Naive B cell (primary cell): ENCODE results near the gene ITM2B. TPM values are rescaled to one million over a fixed set of nuclear protein-coding genes. Genes with fewer than 3 reads are reported as not detected.
A peak's percentile ranks its signal among the peaks of the same experiment; 100 is the strongest.

Experiments
- ATAC-seq, 2 donors: fragments of 150-1000 bp; cut with Tn5 transposase; 2 replicates each; pipeline ENCODE4 v1.10.0; 2021; ENCODE audit warnings: low read depth in 2 of 2, mild to moderate bottlenecking in 2 of 2, moderate library complexity in 2 of 2
- DNase-seq: peaks from one replicate; pipeline ENCODE4 v3.0.0; 2022
- H3K27ac Mint-ChIP-seq, 6 donors: one replicate each; pipeline ENCODE4 v1.8.0; 2020 to 2022; ENCODE audit warnings: mild to moderate bottlenecking in 6 of 6, mixed read lengths in 6 of 6, moderate library complexity in 5 of 6, inconsistent platforms in 2 of 6
- H3K27me3 Mint-ChIP-seq, 3 donors: one replicate each; pipeline ENCODE4 v1.8.0; 2021 to 2022; ENCODE audit warnings: mixed read lengths in 3 of 3, mild to moderate bottlenecking in 1 of 3
- H3K36me3 Mint-ChIP-seq, 2 donors: one replicate each; pipeline ENCODE4 v1.8.0; 2020 to 2022; ENCODE audit warnings: mixed read lengths in 2 of 2, inconsistent platforms in 1 of 2, mild to moderate bottlenecking in 1 of 2
- H3K4me1 Mint-ChIP-seq, 3 donors: one replicate each; pipeline ENCODE4 v1.8.0; 2020 to 2022; ENCODE audit warnings: mixed read lengths in 3 of 3, inconsistent platforms in 1 of 3, mild to moderate bottlenecking in 1 of 3, moderate library complexity in 1 of 3
- H3K4me3 Mint-ChIP-seq, 8 donors: one replicate each; pipeline ENCODE4 v1.8.0; 2020 to 2022; ENCODE audit warnings: mild to moderate bottlenecking in 8 of 8, mixed read lengths in 8 of 8, moderate library complexity in 8 of 8, inconsistent platforms in 2 of 8
- H3K9me3 Mint-ChIP-seq, 7 donors: one replicate each; pipeline ENCODE4 v1.8.0; 2020 to 2022; ENCODE audit warnings: mixed read lengths in 7 of 7, mild to moderate bottlenecking in 5 of 7, inconsistent platforms in 2 of 7, moderate library complexity in 1 of 7
- polyA plus RNA-seq, 6 donors: library from polyadenylated mRNA; unstranded; fragments of 300-500 nt; fragmentation: Illumina TruSeq; gene quantifications; one replicate each; pipeline ENCODE4 v1.2.3, GENCODE V29; 2021; ENCODE audit warnings: low read depth in 6 of 6

The ITM2B gene
- polyA plus RNA-seq, 6 donors from 2014 or later: 633 to 911 (median 766) TPM

DNA sequence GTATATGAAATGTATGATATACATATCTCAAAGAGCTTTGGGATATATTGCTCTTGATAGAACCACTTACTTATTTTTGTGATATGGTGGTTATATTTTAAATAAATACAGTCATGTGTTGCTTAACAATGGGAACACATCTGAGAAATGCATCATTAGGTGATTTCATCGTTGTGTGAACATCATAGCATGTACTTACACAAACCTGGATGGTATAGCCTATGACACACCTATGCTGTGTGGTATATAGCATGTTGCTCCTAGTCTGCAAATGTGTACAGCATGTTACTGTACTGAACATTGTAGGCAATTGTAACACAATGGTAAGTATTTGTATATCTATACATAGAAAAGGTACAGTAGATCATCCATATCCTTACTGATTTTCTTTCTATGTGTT lies 78.2 kb downstream of the ITM2B start:
- peaks cover 22 to 28% of the 10 kb centered on the region in 2 donors for H3K36me3 Mint-ChIP-seq
- DNase-seq (no peak), ATAC-seq (no peak)
- peaks cover 0 to 9% (median 2%) of the 10 kb centered on the region in 7 donors for H3K9me3 Mint-ChIP-seq
- H3K4me1 Mint-ChIP-seq: peaks cover 43 to 71% (median 45%) of the 10 kb centered on the region in 3 donors
- H3K4me3 Mint-ChIP-seq: no peak overlapping the region
- no peak overlapping the region for H3K27ac Mint-ChIP-seq
- H3K27me3 Mint-ChIP-seq: no peaks in the 10 kb centered on the region

DNA sequence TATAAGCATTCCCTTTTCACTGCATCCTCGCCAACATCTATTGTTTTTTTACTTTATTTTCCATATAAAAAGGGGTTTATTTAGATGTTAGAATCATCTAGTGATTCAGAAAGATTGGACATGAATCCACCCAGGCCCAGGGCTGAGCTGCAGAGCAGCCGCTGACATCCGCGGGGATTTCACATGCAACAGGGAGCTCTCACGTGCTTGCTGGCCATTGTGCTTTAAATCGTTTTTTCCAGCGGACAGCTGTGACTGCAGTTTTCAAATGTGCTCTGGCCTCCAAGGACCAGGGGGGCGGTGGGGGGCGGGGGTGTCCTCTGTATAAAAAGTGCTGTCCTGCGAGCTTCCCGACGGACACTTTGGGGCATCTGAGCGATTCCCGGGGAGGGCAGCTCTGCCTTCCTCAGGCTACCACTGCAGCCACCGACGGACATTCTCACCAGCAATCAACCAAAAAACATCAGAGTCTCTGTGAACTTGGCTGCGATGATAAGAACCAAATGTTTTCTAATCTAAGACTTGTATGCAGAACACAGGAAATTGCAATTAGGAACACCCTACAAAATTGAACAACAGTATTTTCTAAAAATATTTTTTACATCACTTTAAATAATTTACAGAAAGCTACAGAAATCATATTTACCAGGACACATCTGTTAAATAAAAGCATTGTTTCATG lies 83.1 kb downstream of the ITM2B start:
- ATAC-seq: no peak
- no peaks in the 10 kb centered on the region for H3K27me3 Mint-ChIP-seq
- DNase-seq: no peak
- peaks cover 25 to 41% of the 10 kb centered on the region in 2 donors for H3K36me3 Mint-ChIP-seq
- H3K4me3 Mint-ChIP-seq: no peak overlapping the region
- H3K27ac Mint-ChIP-seq: peak overlapping the region in 4 of 6 donors; percentile 12 to 60 (median 41)
- peaks cover 0 to 9% (median 2%) of the 10 kb centered on the region in 7 donors for H3K9me3 Mint-ChIP-seq
- H3K4me1 Mint-ChIP-seq: peaks cover 37 to 69% (median 60%) of the 10 kb centered on the region in 3 donors

DNA sequence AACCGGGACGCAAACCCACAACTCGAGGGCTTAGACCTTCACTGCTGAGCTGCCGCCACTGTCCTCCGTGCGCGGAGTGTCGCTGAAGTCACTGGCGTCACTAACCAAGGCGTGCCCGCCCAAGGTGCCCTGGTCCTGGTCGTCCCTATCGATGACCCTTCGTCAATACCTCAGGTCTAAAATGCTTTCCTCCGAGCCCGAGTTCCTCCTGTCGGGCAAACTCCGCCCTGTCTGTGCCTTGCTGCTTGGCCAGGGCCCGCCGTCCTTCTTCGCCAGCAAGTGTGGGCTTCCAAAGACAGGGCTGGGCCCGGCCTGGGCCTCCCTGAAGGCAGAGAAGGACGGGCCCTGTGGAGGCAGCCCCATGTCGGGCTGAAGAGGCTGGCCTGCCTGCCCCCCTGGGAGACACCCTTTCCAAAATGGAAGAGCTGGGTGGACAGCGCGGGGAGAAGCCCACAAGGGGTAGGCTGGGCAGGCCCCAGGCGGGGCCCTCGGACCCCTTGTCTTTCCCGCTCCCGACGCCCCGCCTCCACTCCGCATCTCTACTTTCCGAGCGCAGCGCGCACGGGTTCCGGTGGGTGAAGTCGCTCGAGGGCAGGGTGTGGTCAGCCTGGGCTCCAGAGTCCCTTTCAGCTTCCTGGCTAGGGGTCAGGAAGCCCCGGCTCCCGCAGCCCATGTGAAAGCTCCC lies 84.0 kb downstream of the ITM2B start:
- Mint-ChIP-seq H3K36me3 (peaks cover 28 to 50% of the 10 kb centered on the region in 2 donors), H3K27me3 (no peaks in the 10 kb centered on the region), H3K4me3 (peak overlapping the region in 2 of 8 donors; percentile 45 to 53), H3K4me1 (peaks cover 42 to 70% (median 65%) of the 10 kb centered on the region in 3 donors), H3K9me3 (peaks cover 0 to 16% (median 8%) of the 10 kb centered on the region in 7 donors), H3K27ac (peak overlapping the region in 3 of 6 donors; percentile 52 to 84 (median 81))
- no peak for ATAC-seq
- DNase-seq: no peak

DNA sequence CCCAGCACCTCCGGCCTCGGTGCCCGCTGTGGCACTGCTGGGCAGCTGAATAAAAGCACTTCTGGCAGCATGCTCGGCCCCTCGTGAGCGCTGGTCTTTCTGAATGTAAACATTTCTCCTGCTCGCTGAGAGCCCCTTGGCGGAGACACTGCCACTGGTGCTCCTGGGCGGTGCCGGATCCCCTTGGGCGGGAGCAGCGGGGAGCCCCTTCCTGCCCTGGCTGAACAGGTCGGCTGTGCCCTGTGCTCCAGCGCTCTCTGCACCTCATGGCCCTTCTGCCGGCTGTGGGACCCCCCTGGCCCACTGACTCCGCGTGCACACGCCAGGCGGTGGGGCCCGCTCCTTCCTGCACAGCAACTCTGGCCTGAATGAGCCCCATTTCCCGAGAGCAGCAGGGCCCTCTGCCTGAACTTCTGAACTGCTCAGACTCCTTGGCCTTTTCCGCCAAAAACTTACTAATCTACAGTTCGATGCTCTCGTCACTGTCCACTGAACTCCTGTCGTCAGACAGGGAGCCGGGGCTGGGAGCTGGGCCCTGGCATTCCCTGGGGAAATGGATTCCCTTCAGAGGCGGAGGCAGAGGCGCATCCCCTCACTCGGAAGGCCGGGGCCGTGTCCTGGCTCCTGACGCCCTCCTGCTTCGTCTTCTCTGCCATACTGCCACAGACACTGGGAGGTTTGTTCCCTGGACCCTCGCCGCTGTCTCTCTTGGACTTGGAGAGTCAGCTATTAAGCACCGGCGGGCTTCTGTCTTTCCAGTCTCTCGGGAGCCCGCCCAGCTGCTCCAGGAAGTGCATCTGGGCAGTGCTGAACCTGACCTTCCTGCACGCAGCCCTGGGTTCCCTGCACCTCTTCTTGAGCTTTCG lies 84.7 kb downstream of the ITM2B start:
- Mint-ChIP-seq H3K9me3 (peaks cover 0 to 23% (median 15%) of the 10 kb centered on the region in 7 donors), H3K4me1 (peaks cover 38 to 62% (median 58%) of the 10 kb centered on the region in 3 donors), H3K27me3 (no peaks in the 10 kb centered on the region), H3K4me3 (peak overlapping the region in 7 of 8 donors; percentile 78 to 90 (median 84)), H3K27ac (peak overlapping the region in 5 of 6 donors; percentile 59 to 86 (median 81)), H3K36me3 (peaks cover 35 to 52% of the 10 kb centered on the region in 2 donors)
- peak in 1 of 2 donors; percentile 7 for ATAC-seq
- no peak for DNase-seq

DNA sequence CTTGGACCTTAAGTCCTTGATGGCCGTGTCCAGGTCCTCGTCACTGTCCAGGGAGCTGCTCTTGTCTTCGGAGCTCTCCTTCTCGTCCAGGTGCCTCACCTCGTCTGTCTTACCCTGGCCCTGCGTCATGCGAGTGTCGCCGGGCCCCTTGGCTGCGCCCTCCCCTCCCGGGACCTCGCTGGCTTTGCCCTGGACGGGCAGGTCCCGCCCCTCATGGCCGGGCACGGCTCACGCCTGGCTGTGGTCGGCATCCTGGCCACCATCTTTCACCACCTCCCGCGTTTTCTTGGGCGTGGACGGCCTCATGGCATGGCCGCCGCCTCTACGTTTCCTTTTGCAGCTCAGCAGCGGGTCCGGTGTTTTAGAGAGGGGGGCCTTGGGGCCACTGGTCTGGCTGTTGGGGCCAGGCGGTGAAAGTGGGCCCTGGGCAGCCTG lies 85.4 kb downstream of the ITM2B start:
- H3K36me3 Mint-ChIP-seq: peaks cover 35 to 50% of the 10 kb centered on the region in 2 donors
- H3K27me3 Mint-ChIP-seq: no peaks in the 10 kb centered on the region
- H3K4me3 Mint-ChIP-seq: peak overlapping the region in 7 of 8 donors; percentile 70 to 90 (median 84)
- H3K9me3 Mint-ChIP-seq: peaks cover 0 to 23% (median 21%) of the 10 kb centered on the region in 7 donors
- DNase-seq: no peak
- ATAC-seq: peak in 1 of 2 donors; percentile 15
- H3K27ac Mint-ChIP-seq: peak overlapping the region in 4 of 6 donors; percentile 59 to 86 (median 82)
- peaks cover 35 to 58% (median 52%) of the 10 kb centered on the region in 3 donors for H3K4me1 Mint-ChIP-seq

DNA sequence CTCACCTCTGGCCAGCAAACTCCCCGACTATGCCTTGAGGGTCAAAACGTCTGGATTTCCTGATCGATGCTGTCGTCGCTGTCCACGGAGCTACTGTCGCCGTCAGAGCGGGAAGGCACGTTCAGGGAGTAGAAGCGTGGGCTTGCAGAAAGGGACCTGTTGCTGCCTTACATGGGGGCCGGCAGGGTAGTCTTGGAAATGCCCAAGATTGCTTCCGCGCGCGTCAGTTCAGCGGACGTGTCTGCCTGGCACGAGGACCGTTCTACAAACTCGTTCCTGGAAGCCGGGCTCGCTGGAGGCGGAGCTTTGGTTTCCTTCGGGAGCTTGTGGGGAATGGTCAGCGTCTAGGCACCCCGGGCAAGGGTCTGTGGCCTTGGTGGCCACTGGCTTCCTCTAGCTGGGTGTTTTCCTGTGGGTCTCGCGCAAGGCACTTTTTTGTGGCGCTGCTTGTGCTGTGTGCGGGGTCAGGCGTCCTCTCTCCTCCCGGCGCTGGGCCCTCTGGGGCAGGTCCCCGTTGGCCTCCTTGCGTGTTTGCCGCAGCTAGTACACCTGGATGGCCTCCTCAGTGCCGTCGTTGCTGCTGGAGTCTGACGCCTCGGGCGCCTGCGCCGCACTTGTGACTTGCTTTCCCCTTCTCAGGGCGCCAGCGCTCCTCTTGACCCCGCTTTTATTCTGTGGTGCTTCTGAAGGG lies 86.0 kb downstream of the ITM2B start:
- Mint-ChIP-seq H3K27ac (peak overlapping the region in 5 of 6 donors; percentile 76 to 92 (median 81)), H3K4me3 (peak overlapping the region; percentile 69 to 90 (median 86)), H3K36me3 (peaks cover 38 to 53% of the 10 kb centered on the region in 2 donors), H3K4me1 (peaks cover 37 to 55% (median 50%) of the 10 kb centered on the region in 3 donors), H3K9me3 (peaks cover 0 to 25% (median 20%) of the 10 kb centered on the region in 7 donors), H3K27me3 (no peaks in the 10 kb centered on the region)
- DNase-seq (no peak), ATAC-seq (peak; percentile 43 to 48)

Other genes with a start within 250 kb of the ITM2B start
- gene SUCLA2, start 231.9 kb upstream of the ITM2B start, polyA plus RNA-seq: 10 to 100 TPM in 4 of 6 donors, 1 to 10 TPM in 2; 3.4 to 17.7 (median 11.9) TPM
- gene NUDT15, start 195.5 kb upstream of the ITM2B start, polyA plus RNA-seq: 10 to 100 TPM in 3 of 6 donors, 1 to 10 TPM in 3; 7.7 to 32.3 (median 10.2) TPM
- gene MED4, start 138.1 kb upstream of the ITM2B start, polyA plus RNA-seq: 100 to 1,000 TPM in 1 of 6 donors, 10 to 100 TPM in 5; 73.7 to 134 (median 78.6) TPM
- 10 to 100 TPM; 68.0 to 99.7 (median 80.5) TPM for gene RB1, start 70.5 kb downstream of the ITM2B start, polyA plus RNA-seq
- gene LPAR6, start 179.9 kb downstream of the ITM2B start, polyA plus RNA-seq: 1 to 10 TPM; 1.2 to 4.6 (median 2.7) TPM